Stimulated activated effector memory CD8-positive, alpha-beta T cell treated with anti-CD3 and anti-CD28 coated beads, Interleukin-12 subunit alpha, Interleukin-12 subunit beta, amount 100 ng/mL, for 72 hours (primary cell): ENCODE measurements around the gene PFKFB2.

Source experiments
- ATAC-seq: fragments of 150-1000 bp; cut with Tn5 transposase; 2 replicates; pipeline ENCODE4 v1.10.0; 2021
- DNase-seq, 2 donors: peaks; one replicate each; pipeline ENCODE4 v3.0.0; 2021 to 2022; ENCODE audit warnings: low spot score in 2 of 2
- H3K27ac Mint-ChIP-seq: one replicate; pipeline ENCODE4 v1.8.0; 2022; ENCODE audit warnings: mild to moderate bottlenecking, mixed read lengths
- H3K36me3 Mint-ChIP-seq: one replicate; pipeline ENCODE4 v1.8.0; 2022; ENCODE audit warnings: mild to moderate bottlenecking, mixed read lengths
- H3K4me1 Mint-ChIP-seq: one replicate; pipeline ENCODE4 v1.8.0; 2022; ENCODE audit warnings: mixed read lengths
- H3K4me3 Mint-ChIP-seq: one replicate; pipeline ENCODE4 v1.8.0; 2022; ENCODE audit warnings: mild to moderate bottlenecking, mixed read lengths
- H3K9me3 Mint-ChIP-seq: one replicate; pipeline ENCODE4 v1.8.0; 2022; ENCODE audit warnings: mixed read lengths

Gene PFKFB2

GRCh38 chr1:207052911-207053769, at the start of gene PFKFB2:
PFKFB2 (plus strand) TSS chr1:207053275; CDS start chr1:207054718, 1,443 bp downstream.
- H3K4me1 Mint-ChIP-seq, result peaks cover 39% of the 10 kb centered on the region
- no peaks in the 10 kb centered on the region for H3K9me3 Mint-ChIP-seq
- DNase-seq, result peak; percentile 82 to 96
- ATAC-seq, result peak; percentile 86
- peak within 1 kb of the TSS; percentile 94 for H3K4me3 Mint-ChIP-seq
- H3K27ac Mint-ChIP-seq, result peak within 1 kb of the TSS; percentile 93
- peaks cover 21% of the 10 kb centered on the region for H3K36me3 Mint-ChIP-seq

GRCh38 chr1:207004931-207005830, 47.9 kb upstream of the PFKFB2 start:
- Mint-ChIP-seq H3K4me3 (no peak overlapping the region), H3K4me1 (peaks cover 7% of the 10 kb centered on the region), H3K27ac (no peak overlapping the region), H3K36me3 (no peaks in the 10 kb centered on the region), H3K9me3 (no peaks in the 10 kb centered on the region)
- DNase-seq, result no peak
- peak; percentile 69 for ATAC-seq

DNA sequence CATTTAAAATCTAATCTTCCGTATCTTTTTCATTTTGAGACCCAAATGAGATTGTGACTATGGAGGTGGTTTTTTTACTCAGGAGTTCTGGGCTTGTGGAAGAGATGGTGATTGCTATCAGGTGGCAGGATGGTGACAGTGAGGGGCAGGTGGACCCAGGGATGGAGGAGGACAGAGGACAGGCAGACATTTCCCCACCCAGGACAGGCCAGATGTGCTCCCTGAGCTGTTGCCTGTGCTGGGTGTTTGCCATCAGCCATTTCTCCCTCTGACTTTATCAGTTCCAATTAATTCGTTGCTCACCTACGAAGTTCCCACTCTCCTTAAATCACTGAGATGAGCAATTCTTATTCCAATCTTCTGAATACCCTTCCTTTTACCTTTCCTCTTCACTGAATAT, 47.0 kb upstream of the PFKFB2 start:
- ATAC-seq (no peak), DNase-seq (no peak)
- Mint-ChIP-seq H3K27ac (no peak overlapping the region), H3K9me3 (no peaks in the 10 kb centered on the region), H3K4me1 (peaks cover 7% of the 10 kb centered on the region), H3K4me3 (no peak overlapping the region), H3K36me3 (no peaks in the 10 kb centered on the region)

DNA sequence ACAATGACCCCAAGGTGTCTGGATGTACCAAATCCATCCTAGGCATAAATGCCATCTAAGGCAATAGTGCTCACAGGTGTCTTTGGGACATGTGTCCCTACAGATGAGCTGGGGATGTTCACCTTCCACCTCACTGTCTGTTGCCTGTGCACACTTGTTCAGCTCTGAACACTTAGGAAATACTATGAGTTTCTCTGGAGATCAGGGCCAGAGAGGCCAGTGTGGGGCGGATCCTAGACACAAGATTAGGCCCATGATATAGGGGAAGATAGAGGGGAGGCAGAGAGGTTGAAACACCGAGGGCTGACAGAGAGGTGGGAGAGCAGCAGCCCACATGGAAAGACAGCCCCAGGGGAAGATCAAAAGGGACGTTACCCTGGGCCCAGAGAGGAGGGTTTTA, 46.2 kb upstream of the PFKFB2 start:
- Mint-ChIP-seq H3K4me1 (peaks cover 7% of the 10 kb centered on the region), H3K27ac (no peak overlapping the region), H3K4me3 (no peak overlapping the region), H3K9me3 (no peaks in the 10 kb centered on the region), H3K36me3 (no peaks in the 10 kb centered on the region)
- ATAC-seq (no peak), DNase-seq (no peak)

GRCh38 chr1:207007352-207008033, 45.6 kb upstream of the PFKFB2 start:
- no peak overlapping the region for H3K4me3 Mint-ChIP-seq
- H3K36me3 Mint-ChIP-seq, result no peaks in the 10 kb centered on the region
- H3K9me3 Mint-ChIP-seq, result no peaks in the 10 kb centered on the region
- ATAC-seq (no peak), DNase-seq (no peak)
- H3K4me1 Mint-ChIP-seq, result peaks cover 7% of the 10 kb centered on the region
- no peak overlapping the region for H3K27ac Mint-ChIP-seq

- DNase-seq (no peak), ATAC-seq (no peak)
- no peak overlapping the region for H3K4me3 Mint-ChIP-seq
- H3K9me3 Mint-ChIP-seq, result no peaks in the 10 kb centered on the region
- H3K27ac Mint-ChIP-seq, result no peak overlapping the region
- no peaks in the 10 kb centered on the region for H3K36me3 Mint-ChIP-seq
- H3K4me1 Mint-ChIP-seq, result peaks cover 7% of the 10 kb centered on the region
Observed at GRCh38 chr1:207009182-207009850, 43.8 kb upstream of the PFKFB2 start.

GRCh38 chr1:207009945-207010344, 43.1 kb upstream of the PFKFB2 start:
- Mint-ChIP-seq H3K4me3 (no peak overlapping the region), H3K9me3 (no peaks in the 10 kb centered on the region), H3K27ac (no peak overlapping the region), H3K36me3 (no peaks in the 10 kb centered on the region), H3K4me1 (peaks cover 4% of the 10 kb centered on the region)
- DNase-seq (no peak), ATAC-seq (no peak)

DNA sequence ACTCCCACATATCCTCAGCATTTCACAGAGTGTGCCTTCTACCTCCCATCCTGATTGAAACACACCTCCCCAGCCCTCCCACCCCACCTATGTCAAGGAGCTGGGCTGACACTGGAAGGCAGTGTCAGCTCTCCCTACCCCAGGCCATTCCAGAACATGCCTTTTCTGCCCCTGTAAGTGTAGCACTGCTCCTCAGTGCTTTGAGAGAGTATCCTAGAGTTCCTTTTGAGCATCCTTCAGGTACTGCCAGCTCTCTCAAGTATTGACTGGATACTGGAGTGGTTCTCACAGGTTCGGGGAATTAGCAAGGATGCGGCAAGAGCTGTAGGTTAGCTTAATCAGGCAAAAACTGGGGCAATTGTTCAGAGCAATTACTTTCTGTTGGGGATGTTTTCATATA, 42.3 kb upstream of the PFKFB2 start:
- H3K9me3 Mint-ChIP-seq, result no peaks in the 10 kb centered on the region
- H3K4me3 Mint-ChIP-seq, result no peak overlapping the region
- ATAC-seq (no peak), DNase-seq (no peak)
- peaks cover under 1% of the 10 kb centered on the region for H3K4me1 Mint-ChIP-seq
- H3K27ac Mint-ChIP-seq, result no peak overlapping the region
- H3K36me3 Mint-ChIP-seq, result no peaks in the 10 kb centered on the region

GRCh38 chr1:207013321-207014085, 39.6 kb upstream of the PFKFB2 start:
- ATAC-seq (no peak), DNase-seq (no peak)
- Mint-ChIP-seq H3K27ac (no peak overlapping the region), H3K4me3 (no peak overlapping the region), H3K36me3 (no peaks in the 10 kb centered on the region), H3K4me1 (peaks cover 6% of the 10 kb centered on the region), H3K9me3 (no peaks in the 10 kb centered on the region)

GRCh38 chr1:207014728-207015127, 38.3 kb upstream of the PFKFB2 start:
- peaks cover 6% of the 10 kb centered on the region for H3K4me1 Mint-ChIP-seq

DNA sequence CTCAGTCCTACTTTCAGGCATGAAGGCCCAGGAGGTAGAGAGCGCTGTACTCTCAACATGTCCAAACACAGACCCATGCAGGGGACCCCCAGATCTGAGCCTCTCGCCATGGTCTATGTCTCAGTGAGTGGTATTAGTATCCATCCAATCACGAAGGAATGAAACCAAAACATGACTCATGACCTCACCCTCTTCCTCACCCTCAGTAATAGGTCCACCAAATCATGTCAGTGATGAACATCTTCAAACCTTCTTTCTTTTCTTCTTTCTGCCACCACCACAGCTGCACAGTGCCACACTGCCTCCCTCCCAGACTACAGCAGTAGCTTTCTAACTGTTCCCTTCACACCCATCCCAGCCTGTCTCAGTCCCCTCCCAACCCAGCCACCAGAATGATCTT, 37.3 kb upstream of the PFKFB2 start:
- H3K36me3 Mint-ChIP-seq, result no peaks in the 10 kb centered on the region
- DNase-seq (no peak), ATAC-seq (peak; percentile 56)
- no peak overlapping the region for H3K4me3 Mint-ChIP-seq
- peaks cover 8% of the 10 kb centered on the region for H3K4me1 Mint-ChIP-seq
- no peak overlapping the region for H3K27ac Mint-ChIP-seq
- H3K9me3 Mint-ChIP-seq, result no peaks in the 10 kb centered on the region

More at GRCh38 chr1:207014728-207015127, 38.3 kb upstream of the PFKFB2 start:
- Mint-ChIP-seq H3K4me3 (no peak overlapping the region), H3K36me3 (no peaks in the 10 kb centered on the region), H3K9me3 (no peaks in the 10 kb centered on the region), H3K27ac (no peak overlapping the region)
- DNase-seq, result no peak
- ATAC-seq, result peak; percentile 51

- no peak for DNase-seq
- peaks cover 12% of the 10 kb centered on the region for H3K4me1 Mint-ChIP-seq
Observed at GRCh38 chr1:207017615-207018559, 35.2 kb upstream of the PFKFB2 start.

GRCh38 chr1:207018707-207019106, 34.4 kb upstream of the PFKFB2 start:
- Mint-ChIP-seq H3K36me3 (no peaks in the 10 kb centered on the region), H3K27ac (no peak overlapping the region), H3K4me1 (peaks cover 12% of the 10 kb centered on the region), H3K4me3 (no peak overlapping the region), H3K9me3 (no peaks in the 10 kb centered on the region)
- ATAC-seq (no peak), DNase-seq (no peak)

More at GRCh38 chr1:207017615-207018559, 35.2 kb upstream of the PFKFB2 start:
- H3K4me3 Mint-ChIP-seq, result no peak overlapping the region
- ATAC-seq, result no peak
- H3K36me3 Mint-ChIP-seq, result no peaks in the 10 kb centered on the region
- no peak overlapping the region for H3K27ac Mint-ChIP-seq
- no peaks in the 10 kb centered on the region for H3K9me3 Mint-ChIP-seq
